ENCODE results near the gene ENOX1.

The ENOX1 gene

DNA sequence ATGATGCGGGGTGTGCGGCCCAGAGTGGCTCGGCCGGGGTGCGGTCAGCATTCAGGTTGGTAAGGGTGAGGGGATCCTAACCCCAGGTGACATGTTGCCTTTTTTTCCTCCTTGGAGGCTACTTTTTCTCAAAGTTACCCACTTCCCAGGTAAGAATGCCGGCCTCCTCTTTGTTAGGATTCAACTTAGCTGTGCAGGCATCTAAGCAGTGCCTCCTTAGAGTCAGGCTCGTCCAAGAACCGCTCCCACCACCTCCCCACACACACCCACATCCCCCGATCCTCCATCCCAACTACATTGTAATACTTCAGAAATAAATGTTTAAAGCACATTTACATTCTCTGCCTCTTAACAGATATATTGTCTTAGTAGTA, 733 bp upstream of the ENOX1 start:
- 100% methylated on average over 1 of the region's 9 CpGs for WGBS (ENCODE audit: extremely low coverage, insufficient coverage, insufficient read length)
- Histone ChIP-seq H3K23ac (ENCODE audit: low read length) (no peak overlapping the region), H2BK120ac (ENCODE audit: insufficient read depth, low read length, poor library complexity) (no peak overlapping the region)

DNA sequence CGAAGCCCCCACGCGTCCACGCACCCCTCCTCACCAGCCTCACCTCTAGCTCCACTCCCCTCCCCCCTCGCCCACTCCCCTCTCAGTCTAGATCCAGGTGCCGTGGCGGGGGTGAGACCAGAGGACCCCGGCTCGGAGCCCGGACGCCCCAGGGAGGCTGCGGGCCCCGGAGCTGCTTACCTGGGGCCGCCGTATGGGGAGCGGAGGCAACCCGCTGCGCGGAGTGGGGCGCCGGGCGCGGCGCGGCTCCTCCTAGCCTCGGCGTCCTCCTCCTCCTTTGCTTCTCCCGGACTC, 353 bp downstream of the ENOX1 start:
- Histone ChIP-seq H3K9ac (ENCODE audit: low read length) (no peak overlapping the region), H3K27ac (ENCODE audit: low read depth, low read length) (no peak overlapping the region), H3K4me3 (ENCODE audit: low read depth, low read length) (peak overlapping the region; percentile 78), H2AK5ac (ENCODE audit: low read length) (no peak overlapping the region), H3K23ac (ENCODE audit: low read length) (no peak overlapping the region), H2BK5ac (ENCODE audit: low read depth, low read length, poor library complexity) (no peak overlapping the region), H4K91ac (ENCODE audit: low read depth, low read length) (no peak overlapping the region), H2AFZ (ENCODE audit: insufficient read depth, low read length, poor library complexity) (peak overlapping the region; percentile 38), H4K8ac (ENCODE audit: low read depth, low read length) (no peak overlapping the region), H3K36me3 (ENCODE audit: control insufficient read depth in 1 of 2, insufficient read depth in 2 of 2, low read length in 2 of 2) (no peaks in the 10 kb centered on the region), H2BK12ac (ENCODE audit: low read length) (no peak overlapping the region), H2BK120ac (ENCODE audit: insufficient read depth, low read length, poor library complexity) (no peak overlapping the region), H3K4me2 (ENCODE audit: low read length) (peak overlapping the region; percentile 100), H3K4ac (ENCODE audit: low read depth, low read length) (no peak overlapping the region), H3K27me3 (ENCODE audit: insufficient read depth, low read length) (peaks cover 10% of the 10 kb centered on the region), H3K9me3 (ENCODE audit: insufficient read depth, low read depth, low read length) (peaks cover 3% of the 10 kb centered on the region), H3K4me1 (ENCODE audit: control insufficient read depth in 1 of 2, insufficient read depth in 2 of 2, low read length in 2 of 2) (peaks cover 8 to 14% of the 10 kb centered on the region in 2 experiments), H3K18ac (ENCODE audit: low read length) (no peak overlapping the region), H3K79me2 (ENCODE audit: control insufficient read depth, insufficient read depth, low read length, poor library complexity) (no peaks in the 10 kb centered on the region), H3K14ac (ENCODE audit: low read length) (no peak overlapping the region), H4K12ac (ENCODE audit: low read depth, low read length) (no peak overlapping the region), H3K79me1 (ENCODE audit: low read length) (no peaks in the 10 kb centered on the region)
- WGBS (ENCODE audit: extremely low coverage, insufficient coverage, insufficient read length) = no CpG with 5 or more reads among the region's 28 CpGs
- DNase-seq = no peak

More for the DNA sequence above, 733 bp upstream of the ENOX1 start:
- Histone ChIP-seq H3K14ac (ENCODE audit: low read length) (no peak overlapping the region), H2AFZ (ENCODE audit: insufficient read depth, low read length, poor library complexity) (peak overlapping the region; percentile 38), H3K9ac (ENCODE audit: low read length) (peak overlapping the region; percentile 8), H2AK5ac (ENCODE audit: low read length) (no peak overlapping the region), H2BK5ac (ENCODE audit: low read depth, low read length, poor library complexity) (no peak overlapping the region), H4K12ac (ENCODE audit: low read depth, low read length) (no peak overlapping the region), H3K36me3 (ENCODE audit: control insufficient read depth in 1 of 2, insufficient read depth in 2 of 2, low read length in 2 of 2) (no peaks in the 10 kb centered on the region), H3K9me3 (ENCODE audit: insufficient read depth, low read depth, low read length) (peaks cover 3% of the 10 kb centered on the region), H3K79me1 (ENCODE audit: low read length) (no peaks in the 10 kb centered on the region), H3K4me1 (ENCODE audit: control insufficient read depth in 1 of 2, insufficient read depth in 2 of 2, low read length in 2 of 2) (peaks cover 8 to 14% of the 10 kb centered on the region in 2 experiments), H3K4me2 (ENCODE audit: low read length) (peak overlapping the region; percentile 100), H3K27me3 (ENCODE audit: insufficient read depth, low read length) (peaks cover 10% of the 10 kb centered on the region), H3K18ac (ENCODE audit: low read length) (no peak overlapping the region), H3K27ac (ENCODE audit: low read depth, low read length) (no peak overlapping the region), H3K4me3 (ENCODE audit: low read depth, low read length) (peak overlapping the region; percentile 78), H3K79me2 (ENCODE audit: control insufficient read depth, insufficient read depth, low read length, poor library complexity) (no peaks in the 10 kb centered on the region), H2BK12ac (ENCODE audit: low read length) (no peak overlapping the region), H4K91ac (ENCODE audit: low read depth, low read length) (no peak overlapping the region), H3K4ac (ENCODE audit: low read depth, low read length) (no peak overlapping the region), H4K8ac (ENCODE audit: low read depth, low read length) (no peak overlapping the region)
- no peak for DNase-seq

DNA sequence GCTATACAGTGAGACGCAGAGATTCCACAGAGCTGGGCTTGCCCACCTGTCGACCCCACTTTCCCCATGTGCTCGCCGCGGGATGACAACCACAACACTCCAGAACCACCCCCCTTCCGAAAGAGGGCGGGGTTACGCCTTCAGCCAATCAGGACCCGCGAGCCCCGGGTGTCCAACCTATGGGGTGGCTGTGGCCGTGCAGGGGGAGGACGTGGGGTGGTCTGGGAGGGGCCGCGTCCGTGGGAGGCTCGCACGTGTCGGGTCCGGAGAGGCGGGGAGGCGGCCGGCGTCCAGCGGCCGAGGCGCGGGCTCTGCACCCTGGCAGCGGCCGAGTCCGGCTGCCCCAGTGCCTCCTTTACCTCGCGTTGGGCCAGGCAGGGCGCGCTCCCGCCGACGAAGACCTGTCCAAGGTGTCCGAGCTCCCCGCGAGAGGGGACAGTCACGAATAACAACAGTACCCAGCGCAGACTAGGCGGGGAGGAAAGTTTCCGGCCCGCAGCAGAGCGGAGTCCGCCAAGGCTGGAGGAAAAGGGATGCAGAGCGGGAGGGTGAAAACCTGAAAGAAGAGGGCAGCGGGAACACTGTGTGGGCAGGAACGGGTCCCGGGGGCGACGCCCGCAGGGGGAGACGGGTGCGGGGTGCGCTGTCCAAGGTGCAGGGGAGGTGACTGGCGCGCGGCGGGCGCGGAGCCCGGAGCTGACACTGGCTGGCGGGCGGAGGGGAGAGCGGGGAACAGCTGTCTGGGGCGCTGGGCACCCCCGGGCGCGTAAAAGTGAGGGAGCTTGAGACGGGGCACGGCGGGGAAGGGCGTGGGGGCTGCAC, 911 bp downstream of the ENOX1 start:
- Histone ChIP-seq H2AFZ (ENCODE audit: insufficient read depth, low read length, poor library complexity) (peak overlapping the region; percentile 38), H3K14ac (ENCODE audit: low read length) (no peak overlapping the region), H3K9ac (ENCODE audit: low read length) (no peak overlapping the region), H4K8ac (ENCODE audit: low read depth, low read length) (no peak overlapping the region), H2BK12ac (ENCODE audit: low read length) (no peak overlapping the region), H3K4me2 (ENCODE audit: low read length) (peak overlapping the region; percentile 100), H2BK120ac (ENCODE audit: insufficient read depth, low read length, poor library complexity) (no peak overlapping the region), H4K91ac (ENCODE audit: low read depth, low read length) (no peak overlapping the region), H3K27me3 (ENCODE audit: insufficient read depth, low read length) (peaks cover 10% of the 10 kb centered on the region), H2AK5ac (ENCODE audit: low read length) (no peak overlapping the region), H3K27ac (ENCODE audit: low read depth, low read length) (no peak overlapping the region), H3K79me1 (ENCODE audit: low read length) (no peaks in the 10 kb centered on the region), H3K36me3 (ENCODE audit: control insufficient read depth in 1 of 2, insufficient read depth in 2 of 2, low read length in 2 of 2) (no peaks in the 10 kb centered on the region), H3K79me2 (ENCODE audit: control insufficient read depth, insufficient read depth, low read length, poor library complexity) (no peaks in the 10 kb centered on the region), H3K18ac (ENCODE audit: low read length) (no peak overlapping the region), H4K12ac (ENCODE audit: low read depth, low read length) (no peak overlapping the region), H3K4me3 (ENCODE audit: low read depth, low read length) (peak overlapping the region; percentile 78), H3K23ac (ENCODE audit: low read length) (no peak overlapping the region), H3K9me3 (ENCODE audit: insufficient read depth, low read depth, low read length) (peaks cover 3% of the 10 kb centered on the region), H3K4me1 (ENCODE audit: control insufficient read depth in 1 of 2, insufficient read depth in 2 of 2, low read length in 2 of 2) (peaks cover 8 to 14% of the 10 kb centered on the region in 2 experiments), H3K4ac (ENCODE audit: low read depth, low read length) (no peak overlapping the region), H2BK5ac (ENCODE audit: low read depth, low read length, poor library complexity) (no peak overlapping the region)
- no CpG with 5 or more reads among the region's 76 CpGs for WGBS (ENCODE audit: extremely low coverage, insufficient coverage, insufficient read length)
- DNase-seq = peak; percentile 73 to 76

DNA sequence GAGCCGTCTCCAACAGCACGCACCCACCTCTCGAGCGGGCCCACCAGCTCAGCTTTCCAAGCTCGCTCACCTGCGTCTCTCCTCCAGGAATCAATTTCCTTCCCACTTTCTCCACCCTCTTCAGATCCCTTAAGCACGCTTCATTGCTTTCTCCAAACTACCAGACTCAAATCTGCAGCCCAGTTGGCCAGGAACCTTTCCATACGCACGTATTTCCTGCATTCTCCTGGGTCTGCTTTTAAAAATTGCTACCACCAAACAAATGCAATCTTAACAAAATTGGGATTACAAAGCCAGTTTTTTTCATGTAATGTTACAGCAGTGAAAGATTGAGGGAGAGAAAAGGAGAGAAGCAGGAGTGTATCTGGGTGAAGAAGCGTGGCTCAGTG, 1.5 kb downstream of the ENOX1 start:
- no peak overlapping the region for H3K23ac ChIP-seq (ENCODE audit: low read length)
- peak in 1 of 2 donors; percentile 31 for DNase-seq
- no peak overlapping the region for H3K18ac ChIP-seq (ENCODE audit: low read length)
- H3K27me3 ChIP-seq (ENCODE audit: insufficient read depth, low read length) = peaks cover 10% of the 10 kb centered on the region
- H2AFZ ChIP-seq (ENCODE audit: insufficient read depth, low read length, poor library complexity) = no peak overlapping the region
- no peak overlapping the region for H4K91ac ChIP-seq (ENCODE audit: low read depth, low read length)
- no peak overlapping the region for H2BK12ac ChIP-seq (ENCODE audit: low read length)
- H4K8ac ChIP-seq (ENCODE audit: low read depth, low read length) = no peak overlapping the region
- no peak overlapping the region for H3K9ac ChIP-seq (ENCODE audit: low read length)
- no peak overlapping the region for H4K12ac ChIP-seq (ENCODE audit: low read depth, low read length)
- no peaks in the 10 kb centered on the region for H3K79me1 ChIP-seq (ENCODE audit: low read length)
- H2AK5ac ChIP-seq (ENCODE audit: low read length) = no peak overlapping the region
- H3K4ac ChIP-seq (ENCODE audit: low read depth, low read length) = no peak overlapping the region
- no peak overlapping the region for H3K14ac ChIP-seq (ENCODE audit: low read length)
- H3K79me2 ChIP-seq (ENCODE audit: control insufficient read depth, insufficient read depth, low read length, poor library complexity) = no peaks in the 10 kb centered on the region
- H3K4me1 ChIP-seq (ENCODE audit: control insufficient read depth in 1 of 2, insufficient read depth in 2 of 2, low read length in 2 of 2) = peaks cover 8 to 14% of the 10 kb centered on the region in 2 experiments
- H2BK5ac ChIP-seq (ENCODE audit: low read depth, low read length, poor library complexity) = no peak overlapping the region
- peaks cover 3% of the 10 kb centered on the region for H3K9me3 ChIP-seq (ENCODE audit: insufficient read depth, low read depth, low read length)
- H2BK120ac ChIP-seq (ENCODE audit: insufficient read depth, low read length, poor library complexity) = no peak overlapping the region
- no CpG with 5 or more reads among the region's 10 CpGs for WGBS (ENCODE audit: extremely low coverage, insufficient coverage, insufficient read length)
- H3K36me3 ChIP-seq (ENCODE audit: control insufficient read depth in 1 of 2, insufficient read depth in 2 of 2, low read length in 2 of 2) = no peaks in the 10 kb centered on the region
- H3K4me3 ChIP-seq (ENCODE audit: low read depth, low read length) = no peak overlapping the region
- no peak overlapping the region for H3K27ac ChIP-seq (ENCODE audit: low read depth, low read length)
- H3K4me2 ChIP-seq (ENCODE audit: low read length) = peak overlapping the region; percentile 100
